Left ventricle myocardium inferior (tissue), 1 donor: ENCODE data around the gene FIBIN. TPM values are rescaled to one million over a fixed set of nuclear protein-coding genes. Genes with fewer than 3 reads are reported as not detected.

Experiments
- DNase-seq: peaks from one replicate; pipeline ENCODE4 v3.0.0-alpha.2; 2020
- H3K27ac ChIP-seq: fragments of 200-600 bp; replicated peaks from 2 replicates; pipeline ENCODE4 v1.8.0; 2021
- H3K27me3 ChIP-seq: fragments of 200-600 bp; 2 replicates; pipeline ENCODE4 v1.8.0; 2021; ENCODE audit warnings: low read depth
- H3K36me3 ChIP-seq: fragments of 200-600 bp; 2 replicates; pipeline ENCODE4 v1.8.0; 2021
- H3K4me1 ChIP-seq: fragments of 200-600 bp; 2 replicates; pipeline ENCODE4 v1.8.0; 2021
- H3K4me3 ChIP-seq: fragments of 200-600 bp; 2 replicates; pipeline ENCODE4 v1.8.0; 2021; ENCODE audit warnings: mild to moderate bottlenecking, moderate library complexity
- H3K9me3 ChIP-seq: fragments of 200-600 bp; replicated peaks from 2 replicates; pipeline ENCODE4 v1.8.0; 2021
- CTCF ChIP-seq: fragments of 200-600 bp; IDR thresholded peaks from 2 replicates; pipeline ENCODE4 v1.8.0; 2021; ENCODE audit warnings: antibody characterized with exemption, mild to moderate bottlenecking, borderline replicate concordance
- intact Hi-C: fragments of 100-400 bp; cut with micrococcal nuclease; formaldehyde crosslinking; loops from one replicate; pipeline ENCODE4 v1.11.0; 2022
- long read RNA-seq: library from polyadenylated mRNA; unstranded; transcript quantifications from one replicate; pipeline ENCODE4 v2.0.0, GENCODE V29; 2021
- total RNA-seq: library from RNA; stranded (reverse); fragmentation: NEBNext Ultra II Directional; extraction: Animal tissue kit (Norgen Biotek cat#: 25700); gene quantifications from one replicate; pipeline ENCODE4 v1.2.1, GENCODE V29; 2021
- donor health status: DM: no; HTN: yes; CAD: no; lungs with severe emphysema.

FIBIN gene
- total RNA-seq: 10.5 TPM
- long read RNA-seq, transcript FIBIN-201 (1 exons, 1,938 nt): major isoform, 12 of 12 reads
- long read RNA-seq, partial matches to known transcripts: 0 of 12 reads
- long read RNA-seq, other reads (novel, unspliced or antisense): 0 of 12 reads

GRCh38 chr11:26993965-26994457 lies at the start of gene FIBIN:
TSS of gene FIBIN (plus strand) at chr11:26994112. CDS start at chr11:26994527, 415 bp downstream.
- Histone ChIP-seq H3K4me1 (no peaks in the 10 kb centered on the region), H3K4me3 (peak within 1 kb of the TSS; percentile 67), H3K27ac (peak within 1 kb of the TSS; percentile 86), H3K36me3 (no peaks in the 10 kb centered on the region), H3K27me3 (peaks cover 28% of the 10 kb centered on the region), H3K9me3 (no peaks in the 10 kb centered on the region)
- DNase-seq: peak; percentile 22
- TF ChIP-seq CTCF: no peak
- intact Hi-C loops: no loop called here

- intact Hi-C loops: no loop called here
Observed at GRCh38 chr11:26944866-26945664, 48.8 kb upstream of the FIBIN start.

GRCh38 chr11:26946257-26946716 lies 47.6 kb upstream of the FIBIN start:
- no peak overlapping the region for H3K4me3 ChIP-seq
- peaks cover 3% of the 10 kb centered on the region for H3K4me1 ChIP-seq
- H3K27me3 ChIP-seq: no peaks in the 10 kb centered on the region
- intact Hi-C loops: no loop called here
- H3K36me3 ChIP-seq: no peaks in the 10 kb centered on the region
- H3K9me3 ChIP-seq: no peaks in the 10 kb centered on the region
- no peak for TF ChIP-seq CTCF
- H3K27ac ChIP-seq: peak overlapping the region; percentile 59
- DNase-seq: no peak

More at GRCh38 chr11:26944866-26945664, 48.8 kb upstream of the FIBIN start:
- H3K27me3 ChIP-seq: no peaks in the 10 kb centered on the region
- no peaks in the 10 kb centered on the region for H3K9me3 ChIP-seq
- DNase-seq: no peak
- H3K4me1 ChIP-seq: peaks cover 3% of the 10 kb centered on the region
- H3K36me3 ChIP-seq: no peaks in the 10 kb centered on the region
- TF ChIP-seq CTCF: no peak
- no peak overlapping the region for H3K27ac ChIP-seq
- no peak overlapping the region for H3K4me3 ChIP-seq

- no peaks in the 10 kb centered on the region for H3K9me3 ChIP-seq
- H3K4me1 ChIP-seq: peaks cover 3% of the 10 kb centered on the region
- no peaks in the 10 kb centered on the region for H3K36me3 ChIP-seq
- TF ChIP-seq CTCF: no peak
- no peak for DNase-seq
- no peak overlapping the region for H3K4me3 ChIP-seq
- intact Hi-C loops: no loop called here
- H3K27ac ChIP-seq: peak overlapping the region; percentile 59
- no peaks in the 10 kb centered on the region for H3K27me3 ChIP-seq
Observed at GRCh38 chr11:26947379-26947844, 46.5 kb upstream of the FIBIN start.

- DNase-seq: no peak
- no peaks in the 10 kb centered on the region for H3K9me3 ChIP-seq
- no peak overlapping the region for H3K4me3 ChIP-seq
- no peaks in the 10 kb centered on the region for H3K36me3 ChIP-seq
- intact Hi-C loops: no loop called here
- H3K27ac ChIP-seq: peak overlapping the region; percentile 58
- TF ChIP-seq CTCF: no peak
- H3K27me3 ChIP-seq: no peaks in the 10 kb centered on the region
- peaks cover 3% of the 10 kb centered on the region for H3K4me1 ChIP-seq
Observed at GRCh38 chr11:26947904-26948639, 45.8 kb upstream of the FIBIN start.
